Erythroblast (primary cell): ENCODE results near the gene SHROOM1.

Experiments used
- GATA1 ChIP-seq: IDR thresholded peaks from 2 replicates; pipeline ENCODE4 v1.6.1; 2011; ENCODE audit warnings: low read depth, mild to moderate bottlenecking, control low read depth, low read length, moderate library complexity
- POLR2A ChIP-seq: IDR thresholded peaks from 2 replicates; pipeline ENCODE4 v1.6.1; 2011; ENCODE audit warnings: mild to moderate bottlenecking, low read length

DNA sequence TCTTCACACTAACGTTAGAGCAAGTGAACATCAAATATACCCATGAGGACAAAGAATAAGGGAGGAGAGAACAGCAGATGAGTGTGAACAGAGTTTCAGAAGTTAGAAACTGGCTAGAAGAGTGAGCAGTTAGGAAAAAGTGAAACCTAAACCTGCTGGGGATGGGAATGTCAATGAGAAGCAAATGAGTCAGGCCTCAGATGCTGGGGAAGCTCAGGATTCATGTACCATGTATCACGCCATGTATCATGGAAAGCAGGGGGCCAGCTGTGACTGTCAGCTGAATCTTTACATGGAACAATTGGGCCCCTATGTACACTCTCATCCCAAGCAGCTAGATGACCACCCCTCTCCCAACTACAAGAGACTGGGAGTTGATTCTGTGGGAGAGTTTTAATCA is 19.6 kb upstream of the SHROOM1 start:
- TF ChIP-seq POLR2A (no peak), GATA1 (no peak)
